ENCODE data around the gene IL18RAP. TPM values are rescaled to one million over a fixed set of nuclear protein-coding genes. Genes with fewer than 3 reads are reported as not detected.

Gene IL18RAP
- total RNA-seq, 1 donor, result 0.09 TPM

GRCh38 chr2:102387763-102388546 is 35.0 kb upstream of the IL18RAP start:
- H3K4me3 ChIP-seq (ENCODE audit: low read depth, low read length), result no peak overlapping the region
- TF ChIP-seq, protein P1, sequence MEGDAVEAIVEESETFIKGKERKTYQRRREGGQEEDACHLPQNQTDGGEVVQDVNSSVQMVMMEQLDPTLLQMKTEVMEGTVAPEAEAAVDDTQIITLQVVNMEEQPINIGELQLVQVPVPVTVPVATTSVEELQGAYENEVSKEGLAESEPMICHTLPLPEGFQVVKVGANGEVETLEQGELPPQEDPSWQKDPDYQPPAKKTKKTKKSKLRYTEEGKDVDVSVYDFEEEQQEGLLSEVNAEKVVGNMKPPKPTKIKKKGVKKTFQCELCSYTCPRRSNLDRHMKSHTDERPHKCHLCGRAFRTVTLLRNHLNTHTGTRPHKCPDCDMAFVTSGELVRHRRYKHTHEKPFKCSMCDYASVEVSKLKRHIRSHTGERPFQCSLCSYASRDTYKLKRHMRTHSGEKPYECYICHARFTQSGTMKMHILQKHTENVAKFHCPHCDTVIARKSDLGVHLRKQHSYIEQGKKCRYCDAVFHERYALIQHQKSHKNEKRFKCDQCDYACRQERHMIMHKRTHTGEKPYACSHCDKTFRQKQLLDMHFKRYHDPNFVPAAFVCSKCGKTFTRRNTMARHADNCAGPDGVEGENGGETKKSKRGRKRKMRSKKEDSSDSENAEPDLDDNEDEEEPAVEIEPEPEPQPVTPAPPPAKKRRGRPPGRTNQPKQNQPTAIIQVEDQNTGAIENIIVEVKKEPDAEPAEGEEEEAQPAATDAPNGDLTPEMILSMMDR (IDR thresholded peaks at IDR 0.05; ENCODE audit: insufficient read depth, low read length), result no peak
- no peak for DNase-seq (ENCODE audit: low read depth)

- DNase-seq (ENCODE audit: low read depth), result no peak
- TF ChIP-seq, protein P1 (IDR thresholded peaks at IDR 0.05; ENCODE audit: insufficient read depth, low read length), result no peak
- no peak overlapping the region for H3K4me3 ChIP-seq (ENCODE audit: low read depth, low read length)
These were observed 31.4 kb upstream of the IL18RAP start for GRCh38 chr2:102391565-102391964.

DNA sequence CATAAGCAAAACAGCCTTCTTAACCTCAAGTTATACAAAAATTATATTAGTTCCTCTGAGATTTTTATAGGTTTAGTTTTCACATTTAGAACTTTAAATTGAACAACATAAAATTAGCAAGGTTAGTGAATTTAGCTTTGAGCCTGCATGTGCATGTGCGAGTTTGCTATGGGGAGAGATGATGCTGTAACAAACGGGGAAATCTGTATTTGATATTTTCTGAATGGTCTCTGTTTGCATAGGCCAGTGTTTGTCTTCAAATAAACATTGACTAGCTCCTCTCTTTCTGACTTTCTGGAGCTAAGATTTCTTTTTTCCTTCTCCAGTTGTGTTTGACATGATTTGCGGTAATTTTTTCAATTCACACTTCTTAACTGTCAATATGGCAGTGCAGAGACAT is 30.9 kb upstream of the IL18RAP start:
- H3K4me3 ChIP-seq (ENCODE audit: low read depth, low read length), result no peak overlapping the region
- no peak for DNase-seq (ENCODE audit: low read depth)
- TF ChIP-seq, protein P1 (IDR thresholded peaks at IDR 0.05; ENCODE audit: insufficient read depth, low read length), result no peak

DNA sequence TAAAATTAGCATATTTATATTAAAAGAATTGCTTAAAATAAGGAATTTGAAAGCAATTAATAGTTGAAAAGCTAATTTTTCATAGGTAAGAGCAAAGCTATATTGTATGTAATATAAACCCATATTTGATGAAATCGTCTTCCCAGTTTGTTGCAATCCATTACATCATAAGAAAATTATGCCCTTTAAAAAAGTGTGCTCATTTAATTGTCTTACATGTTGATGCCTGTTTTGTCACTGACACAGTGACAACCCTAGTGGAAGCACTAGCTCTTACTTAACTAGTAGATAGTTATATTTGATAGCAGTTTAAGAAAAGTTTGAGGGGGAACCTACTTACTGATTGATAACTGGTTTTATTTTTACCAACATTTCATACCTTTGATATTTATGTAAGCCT is 30.0 kb upstream of the IL18RAP start:
- H3K4me3 ChIP-seq (ENCODE audit: low read depth, low read length), result no peak overlapping the region
- TF ChIP-seq, protein P1 (IDR thresholded peaks at IDR 0.05; ENCODE audit: insufficient read depth, low read length), result no peak
- DNase-seq (ENCODE audit: low read depth), result no peak

DNA sequence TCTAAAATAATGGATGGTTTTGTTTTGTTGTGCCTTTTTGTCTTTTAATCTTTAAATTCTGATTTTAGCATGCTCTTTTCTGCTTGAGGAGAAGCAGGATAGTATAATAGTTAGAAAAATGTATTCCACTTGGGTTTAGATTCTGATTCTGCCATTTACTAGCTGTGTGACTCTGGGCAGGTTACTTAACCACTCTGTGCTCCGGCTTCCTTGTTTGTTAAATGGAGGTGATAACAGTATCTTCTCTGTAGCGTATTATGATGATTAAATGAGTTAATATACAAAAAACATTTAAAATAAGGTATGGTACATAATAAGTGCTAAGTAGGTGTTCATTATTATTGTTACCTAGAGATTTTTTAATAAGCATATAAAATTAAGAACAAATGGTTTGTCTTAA is 26.9 kb upstream of the IL18RAP start:
- TF ChIP-seq, protein P1 (IDR thresholded peaks at IDR 0.05; ENCODE audit: insufficient read depth, low read length), result no peak
- no peak overlapping the region for H3K4me3 ChIP-seq (ENCODE audit: low read depth, low read length)
- DNase-seq (ENCODE audit: low read depth), result no peak

DNA sequence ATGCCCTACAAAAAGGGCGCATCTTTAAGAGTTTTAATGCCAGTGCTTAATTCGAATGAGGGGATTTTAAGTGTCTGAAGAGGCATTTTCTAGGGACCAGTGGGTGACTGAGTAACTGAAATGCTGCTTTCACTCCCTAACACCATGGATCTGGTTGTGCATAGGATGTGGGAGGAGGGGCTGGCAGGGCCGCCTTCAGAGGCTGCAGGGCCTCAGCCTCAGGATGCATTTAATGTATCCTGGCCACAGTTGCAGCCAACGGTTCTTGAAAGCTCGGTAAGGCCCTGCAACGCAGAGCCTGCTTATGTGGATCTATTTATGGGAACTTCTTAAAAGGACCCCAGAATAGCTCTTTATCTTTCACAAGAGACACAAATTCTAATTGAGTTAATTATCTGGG is 25.8 kb upstream of the IL18RAP start:
- DNase-seq (ENCODE audit: low read depth), result no peak
- TF ChIP-seq, protein P1 (IDR thresholded peaks at IDR 0.05; ENCODE audit: insufficient read depth, low read length), result no peak
- H3K4me3 ChIP-seq (ENCODE audit: low read depth, low read length), result no peak overlapping the region

All from fibroblast of the aortic adventitia (primary cell).